ENCODE results near the gene USH1C. TPM values are rescaled to one million over a fixed set of nuclear protein-coding genes. Genes with fewer than 3 reads are reported as not detected.
A peak's percentile ranks its signal among the peaks of the same experiment; 100 is the strongest.

USH1C gene
- total RNA-seq, 1 donor from 2014 or later: 1.4 TPM

GRCh38 chr11:17473071-17473744, 71.0 kb downstream of the USH1C start:
- Mint-ChIP-seq H3K4me3 (ENCODE audit: unreplicated experiment) (no peak overlapping the region), H3K36me3 (ENCODE audit: low read depth, unreplicated experiment) (no peaks in the 10 kb centered on the region), H3K27ac (ENCODE audit: unreplicated experiment) (no peak overlapping the region), H3K9me3 (ENCODE audit: unreplicated experiment) (no peaks in the 10 kb centered on the region), H3K27me3 (ENCODE audit: unreplicated experiment) (peaks cover 28% of the 10 kb centered on the region), H3K4me1 (ENCODE audit: unreplicated experiment) (peaks cover 3% of the 10 kb centered on the region)
- peak; percentile 66 for DNase-seq (ENCODE audit: low spot score)
- no peak for TF ChIP-seq CTCF (IDR thresholded peaks at IDR 0.05; ENCODE audit: unreplicated experiment)

- no peaks in the 10 kb centered on the region for H3K36me3 Mint-ChIP-seq (ENCODE audit: low read depth, unreplicated experiment)
- no peak for TF ChIP-seq CTCF (IDR thresholded peaks at IDR 0.05; ENCODE audit: unreplicated experiment)
- peaks cover 25% of the 10 kb centered on the region for H3K27me3 Mint-ChIP-seq (ENCODE audit: unreplicated experiment)
- DNase-seq (ENCODE audit: low spot score): no peak
- no peak overlapping the region for H3K27ac Mint-ChIP-seq (ENCODE audit: unreplicated experiment)
- no peaks in the 10 kb centered on the region for H3K9me3 Mint-ChIP-seq (ENCODE audit: unreplicated experiment)
- H3K4me3 Mint-ChIP-seq (ENCODE audit: unreplicated experiment): no peak overlapping the region
- peaks cover 3% of the 10 kb centered on the region for H3K4me1 Mint-ChIP-seq (ENCODE audit: unreplicated experiment)
Measured at GRCh38 chr11:17472467-17472866, 71.7 kb downstream of the USH1C start.

GRCh38 chr11:17471501-17471900, 72.7 kb downstream of the USH1C start:
- Mint-ChIP-seq H3K4me1 (ENCODE audit: unreplicated experiment) (peaks cover 3% of the 10 kb centered on the region), H3K4me3 (ENCODE audit: unreplicated experiment) (no peak overlapping the region), H3K27me3 (ENCODE audit: unreplicated experiment) (peaks cover 19% of the 10 kb centered on the region), H3K9me3 (ENCODE audit: unreplicated experiment) (no peaks in the 10 kb centered on the region), H3K36me3 (ENCODE audit: low read depth, unreplicated experiment) (no peaks in the 10 kb centered on the region), H3K27ac (ENCODE audit: unreplicated experiment) (no peak overlapping the region)
- no peak for TF ChIP-seq CTCF (IDR thresholded peaks at IDR 0.05; ENCODE audit: unreplicated experiment)
- DNase-seq (ENCODE audit: low spot score): no peak

- H3K27ac Mint-ChIP-seq (ENCODE audit: unreplicated experiment): no peak overlapping the region
- H3K4me3 Mint-ChIP-seq (ENCODE audit: unreplicated experiment): no peak overlapping the region
- DNase-seq (ENCODE audit: low spot score): no peak
- H3K27me3 Mint-ChIP-seq (ENCODE audit: unreplicated experiment): peaks cover 8% of the 10 kb centered on the region
- no peaks in the 10 kb centered on the region for H3K9me3 Mint-ChIP-seq (ENCODE audit: unreplicated experiment)
- no peaks in the 10 kb centered on the region for H3K4me1 Mint-ChIP-seq (ENCODE audit: unreplicated experiment)
- no peak for TF ChIP-seq CTCF (IDR thresholded peaks at IDR 0.05; ENCODE audit: unreplicated experiment)
- H3K36me3 Mint-ChIP-seq (ENCODE audit: low read depth, unreplicated experiment): no peaks in the 10 kb centered on the region
Measured at GRCh38 chr11:17469998-17470397, 74.2 kb downstream of the USH1C start.

GRCh38 chr11:17468122-17468521, 76.1 kb downstream of the USH1C start:
- DNase-seq (ENCODE audit: low spot score): no peak
- no peak overlapping the region for H3K27ac Mint-ChIP-seq (ENCODE audit: unreplicated experiment)
- no peak overlapping the region for H3K4me3 Mint-ChIP-seq (ENCODE audit: unreplicated experiment)
- H3K36me3 Mint-ChIP-seq (ENCODE audit: low read depth, unreplicated experiment): no peaks in the 10 kb centered on the region
- peaks cover 7% of the 10 kb centered on the region for H3K27me3 Mint-ChIP-seq (ENCODE audit: unreplicated experiment)
- TF ChIP-seq CTCF (IDR thresholded peaks at IDR 0.05; ENCODE audit: unreplicated experiment): no peak
- H3K9me3 Mint-ChIP-seq (ENCODE audit: unreplicated experiment): no peaks in the 10 kb centered on the region
- no peaks in the 10 kb centered on the region for H3K4me1 Mint-ChIP-seq (ENCODE audit: unreplicated experiment)
